CD4-positive, alpha-beta T cell treated with Interferon alpha-2 for 1 hour (primary cell): Measurements from ENCODE around the gene ZBTB20.

Experiments
- DNase-seq, 2 donors: peaks; one replicate each; pipeline ENCODE4 v3.0.0-alpha.2; 2020 to 2022

Gene ZBTB20

DNA sequence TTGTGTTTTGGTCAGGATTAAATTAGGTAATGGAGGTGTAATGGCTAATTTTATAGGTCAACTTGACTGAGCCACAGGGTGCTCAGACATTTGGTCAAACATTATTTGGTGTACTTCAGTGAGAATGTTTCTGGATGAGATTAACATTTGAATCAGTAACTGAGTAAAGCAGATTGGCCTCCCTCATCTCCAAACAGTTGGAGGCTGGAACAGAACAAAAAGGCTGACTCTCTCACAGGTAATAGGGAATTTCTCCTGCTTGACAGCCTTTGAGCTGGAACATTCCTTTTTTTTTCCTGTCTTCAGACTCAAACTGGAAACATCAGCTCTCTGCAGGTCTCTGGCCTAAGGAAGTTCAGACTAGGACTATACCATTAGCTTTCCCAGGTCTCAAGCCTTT lies 280.7 kb downstream of the ZBTB20 start:
- no peak for DNase-seq

DNA sequence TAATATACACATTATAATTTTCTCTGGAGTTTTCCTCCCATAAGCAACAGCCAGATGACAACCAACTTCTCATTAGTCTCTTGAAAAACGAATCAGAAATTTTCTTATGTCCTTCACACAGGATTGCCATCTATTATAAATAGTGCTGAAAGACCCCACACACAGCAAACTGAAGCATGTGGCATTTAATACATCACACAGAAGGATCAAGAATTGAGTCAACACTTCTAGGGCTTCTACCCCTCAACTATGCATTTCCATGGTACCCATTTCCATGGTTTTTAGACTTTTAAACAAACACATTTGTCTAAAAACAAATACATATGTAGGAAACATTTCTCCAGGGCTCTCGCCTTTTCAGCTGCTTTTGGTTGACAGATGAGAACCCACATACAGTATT lies 282.1 kb downstream of the ZBTB20 start:
- DNase-seq: no peak

DNA sequence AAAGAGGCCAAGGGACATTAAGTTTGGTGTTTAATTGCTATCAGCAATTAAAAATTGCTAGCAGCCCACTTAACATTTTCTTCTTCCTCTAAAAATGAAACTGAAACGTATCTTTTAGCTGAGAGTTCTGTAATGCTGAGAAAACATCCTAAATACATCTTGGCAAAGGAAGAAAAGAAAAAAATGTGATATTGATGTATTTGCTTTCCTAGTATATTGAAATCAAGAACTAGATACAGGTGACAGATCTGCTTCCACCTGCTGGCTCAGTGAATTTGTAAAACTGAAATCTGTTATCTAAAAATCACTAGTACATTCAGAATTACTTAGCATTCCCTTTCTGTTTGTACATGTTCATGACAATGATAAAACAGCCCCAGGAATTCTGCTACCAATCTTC lies 283.2 kb downstream of the ZBTB20 start:
- peak in 1 of 2 donors; percentile 15 for DNase-seq

DNA sequence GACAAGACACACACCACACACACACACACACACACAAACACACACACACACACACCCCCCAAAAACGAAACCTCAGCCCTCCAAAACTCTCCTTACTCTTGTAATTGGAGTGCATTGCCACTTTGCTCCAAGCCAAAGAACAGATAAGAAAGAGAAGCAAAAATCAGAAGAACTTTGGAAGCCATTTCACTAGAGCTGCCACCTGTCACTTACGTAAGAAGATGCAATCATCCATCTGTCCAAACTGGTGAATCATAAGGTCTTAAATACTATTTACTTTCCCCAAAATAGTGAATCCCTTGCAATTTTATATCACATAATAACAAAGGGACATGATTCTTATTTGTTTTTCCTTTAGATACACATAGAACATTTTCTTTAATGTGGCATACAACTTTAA lies 285.4 kb downstream of the ZBTB20 start:
- no peak for DNase-seq

DNA sequence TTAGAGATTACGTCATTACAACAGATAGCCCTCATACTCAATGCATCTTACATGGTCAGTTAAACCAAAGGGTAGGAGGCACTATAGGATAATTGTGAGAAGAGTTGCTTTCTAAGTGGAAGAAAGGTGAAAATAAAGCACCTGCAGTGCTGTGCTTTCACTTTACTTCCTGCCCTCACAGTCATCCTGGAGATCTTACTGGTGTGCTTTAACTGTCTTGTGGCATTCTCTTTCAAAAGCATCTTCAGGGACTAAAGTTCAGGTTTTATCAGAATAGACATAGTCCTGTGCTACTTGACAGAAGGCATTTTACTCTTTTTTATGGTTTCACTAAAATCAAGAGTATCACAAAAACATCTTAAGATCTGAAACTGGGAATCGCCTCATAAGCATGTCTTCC lies 286.6 kb downstream of the ZBTB20 start:
- DNase-seq: no peak

DNA sequence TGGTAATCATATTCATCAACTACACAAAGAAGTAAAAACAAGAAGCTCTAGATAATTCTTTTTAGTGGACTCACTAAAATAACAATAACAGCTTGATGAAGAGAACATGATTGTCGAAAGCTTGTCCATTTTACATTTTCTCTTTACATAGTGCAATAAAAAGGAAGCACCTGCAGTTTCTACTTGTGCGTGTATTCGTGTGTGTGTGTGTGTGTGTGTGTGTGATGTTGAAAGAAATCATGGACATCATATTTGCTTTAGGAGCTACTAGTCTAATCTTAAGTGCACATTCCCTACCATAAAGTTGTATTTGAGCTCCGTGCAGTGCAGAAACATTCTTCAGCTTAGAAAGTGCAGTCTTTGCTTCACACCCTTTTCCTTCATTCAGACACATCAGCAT lies 288.8 kb downstream of the ZBTB20 start:
- DNase-seq: no peak

DNA sequence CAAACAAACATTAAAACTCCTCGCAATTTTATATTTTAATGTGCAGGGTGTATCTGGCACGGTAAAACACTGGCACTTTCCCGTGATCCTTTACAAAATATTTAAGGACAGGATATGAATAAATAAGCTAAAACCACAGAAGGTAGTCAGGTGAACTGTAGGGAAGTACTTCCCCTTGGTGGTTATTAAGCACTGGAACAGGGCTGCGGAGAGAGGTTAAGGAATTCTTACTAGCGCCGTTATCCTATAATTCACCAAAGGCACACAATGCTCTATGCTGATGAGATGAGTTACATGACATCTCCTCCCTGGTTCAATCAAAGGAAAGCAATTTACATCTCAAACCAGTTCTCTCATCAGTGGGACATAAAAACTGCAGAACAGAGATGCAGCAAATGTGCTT lies 289.8 kb downstream of the ZBTB20 start:
- no peak for DNase-seq

DNA sequence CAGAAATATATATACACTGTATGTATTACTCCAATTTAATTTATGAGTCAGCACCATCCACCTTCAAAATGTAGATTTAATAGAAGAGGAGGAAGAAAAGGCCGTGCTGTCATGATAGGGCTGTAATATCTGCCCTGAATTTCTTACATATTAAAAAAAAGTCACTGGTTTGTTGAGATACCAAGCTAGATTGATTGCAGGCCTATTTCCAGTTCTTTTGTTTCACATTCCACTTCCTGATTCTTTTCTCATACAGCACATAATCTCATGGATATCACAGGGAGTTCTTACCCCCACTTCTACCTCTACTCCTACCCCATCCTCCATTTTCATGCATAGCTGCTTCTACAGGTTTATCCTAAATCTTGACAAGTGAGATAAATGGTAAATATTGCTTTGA lies 290.3 kb downstream of the ZBTB20 start:
- no peak for DNase-seq

DNA sequence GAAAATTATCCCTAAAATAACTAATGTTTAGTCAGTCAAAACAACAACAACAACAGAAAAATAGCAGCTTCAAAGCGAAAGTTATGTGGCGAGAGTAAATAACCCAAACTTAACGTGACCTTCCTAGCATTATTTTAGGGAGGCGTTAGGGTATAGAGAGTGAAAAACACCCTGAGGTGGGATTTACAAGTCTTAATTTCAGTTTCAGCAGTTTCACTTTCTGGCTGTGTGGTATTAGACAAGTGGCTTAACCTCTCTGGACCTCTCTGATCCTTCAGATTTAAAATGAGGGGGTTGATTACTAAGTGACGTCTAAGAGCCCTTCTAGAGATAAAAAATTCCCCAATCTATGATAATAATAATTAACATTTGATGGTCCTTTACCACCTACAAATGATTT lies 291.2 kb downstream of the ZBTB20 start:
- no peak for DNase-seq

DNA sequence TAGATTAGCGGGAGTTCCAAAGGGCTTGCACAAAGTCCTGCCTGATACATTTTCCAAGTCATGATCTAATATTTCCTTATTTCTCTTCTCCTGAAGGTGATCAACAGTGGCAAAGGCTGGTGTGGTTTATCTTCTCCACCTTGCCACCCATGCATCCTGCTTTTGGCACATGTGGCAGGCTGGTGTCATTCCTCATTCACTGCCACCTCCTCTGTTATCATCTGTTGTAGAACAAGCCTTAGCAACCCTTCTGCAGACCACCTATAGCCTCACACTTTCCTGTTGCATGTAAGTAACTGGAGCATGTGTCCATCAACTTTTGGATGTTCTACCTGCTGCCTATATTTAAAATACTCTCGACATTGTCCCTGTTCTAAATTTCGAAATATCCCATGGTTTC lies 294.1 kb downstream of the ZBTB20 start:
- DNase-seq: no peak

DNA sequence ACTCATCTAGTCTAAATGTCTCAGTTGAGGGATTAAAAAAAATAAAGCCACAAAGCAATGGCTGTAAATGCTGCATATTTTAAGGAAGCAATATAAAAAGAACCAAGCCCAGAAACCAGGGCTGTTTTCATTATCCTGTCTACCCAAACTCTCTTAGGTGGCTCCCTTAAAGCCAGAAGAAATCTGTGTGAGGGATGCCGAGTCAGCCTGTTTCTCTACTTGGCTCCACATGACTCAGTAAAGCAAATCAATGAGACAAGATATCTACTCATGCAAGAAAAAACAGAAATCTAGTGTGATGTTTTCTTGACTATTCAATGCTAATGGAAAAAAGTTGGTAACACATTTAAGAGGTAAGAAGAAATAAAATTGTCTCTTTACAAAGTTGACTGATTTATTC lies 296.2 kb downstream of the ZBTB20 start:
- DNase-seq: no peak

DNA sequence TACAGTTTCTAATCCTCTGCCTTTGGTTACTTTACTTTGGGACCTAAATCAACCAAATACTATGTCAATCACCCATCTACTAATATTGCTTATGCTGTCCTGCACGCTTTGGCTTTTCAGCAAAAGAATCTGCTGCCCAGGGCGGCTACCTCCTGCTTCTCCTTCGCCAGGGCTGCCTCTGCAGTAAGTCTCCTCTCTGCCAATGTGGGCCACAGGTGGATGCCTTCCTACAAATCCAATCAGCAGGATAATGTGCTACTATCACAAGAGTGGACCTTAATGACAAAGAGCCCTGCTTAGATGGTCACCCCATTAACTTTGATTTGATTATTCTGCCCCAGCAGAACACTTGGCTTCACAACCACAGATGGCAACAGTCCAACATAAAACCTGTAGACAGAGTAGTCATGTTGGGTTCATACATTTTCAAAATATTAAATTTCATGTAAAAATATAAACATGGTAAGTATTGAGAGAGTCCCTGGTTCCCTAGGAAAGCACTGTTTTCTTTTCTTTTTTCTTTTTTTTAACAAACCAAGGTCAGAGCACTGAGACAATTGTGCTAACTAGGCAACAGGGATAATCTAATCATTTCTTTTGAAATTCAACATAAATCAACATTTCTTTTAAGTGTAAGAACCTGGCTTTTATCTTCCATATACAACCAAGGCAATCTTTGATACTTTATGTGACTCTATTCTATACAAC lies 298.3 kb downstream of the ZBTB20 start:
- DNase-seq: no peak

DNA sequence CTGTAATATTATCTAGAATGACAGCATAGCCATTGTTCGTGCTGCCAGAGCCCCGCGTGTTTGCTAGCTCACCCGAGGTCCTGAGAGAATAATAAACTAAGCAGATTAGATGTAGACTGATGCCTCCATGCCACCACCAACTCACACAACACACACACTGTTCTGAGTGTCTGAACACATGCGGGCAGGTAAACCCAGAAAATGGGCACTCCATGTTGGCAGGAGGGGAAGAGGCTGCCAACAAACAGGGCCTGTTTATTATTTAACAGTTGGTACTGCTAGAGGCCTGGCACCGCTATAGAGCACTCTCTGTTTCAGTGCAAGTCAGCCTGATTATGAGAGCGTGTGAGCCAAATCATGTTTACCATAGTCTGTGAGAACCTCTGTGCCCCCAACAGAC lies 299.0 kb downstream of the ZBTB20 start:
- no peak for DNase-seq

DNA sequence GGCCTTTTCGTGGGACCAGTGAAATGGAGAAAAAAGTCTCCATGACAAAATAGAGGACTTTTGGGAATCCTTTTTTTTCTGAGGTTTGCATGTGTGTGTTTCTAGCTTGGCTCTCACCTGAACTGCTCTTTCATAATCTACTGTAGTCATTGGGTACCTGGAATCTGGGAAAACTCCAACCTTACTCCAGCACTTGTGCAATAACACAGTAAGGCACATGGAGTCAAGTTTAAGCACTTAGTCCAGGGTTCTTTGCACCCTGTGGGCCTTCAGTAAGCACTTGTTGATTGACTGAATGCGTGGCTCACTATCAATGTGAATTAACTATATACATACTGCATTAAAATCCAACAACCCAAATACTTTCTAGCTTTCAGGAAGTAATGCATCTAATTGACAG lies 299.5 kb downstream of the ZBTB20 start:
- DNase-seq: no peak

DNA sequence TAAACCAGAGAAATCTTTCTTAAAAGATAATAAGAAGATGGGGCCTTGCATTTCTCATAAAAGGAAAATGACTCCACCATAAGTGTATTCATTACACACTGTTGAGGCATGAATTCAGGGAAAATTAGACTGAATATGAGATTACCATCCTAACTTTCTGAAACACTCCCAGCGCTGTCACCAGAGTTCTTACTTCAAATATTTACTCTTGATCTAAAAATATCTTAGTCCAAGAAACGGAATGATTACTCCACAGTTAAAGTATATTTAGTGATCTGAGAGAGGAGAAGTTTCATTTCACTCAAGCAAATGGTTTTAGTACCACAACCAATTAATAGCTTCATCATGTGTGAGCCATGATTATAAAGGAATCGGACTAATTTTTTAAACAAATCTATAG lies 300.3 kb downstream of the ZBTB20 start:
- no peak for DNase-seq

DNA sequence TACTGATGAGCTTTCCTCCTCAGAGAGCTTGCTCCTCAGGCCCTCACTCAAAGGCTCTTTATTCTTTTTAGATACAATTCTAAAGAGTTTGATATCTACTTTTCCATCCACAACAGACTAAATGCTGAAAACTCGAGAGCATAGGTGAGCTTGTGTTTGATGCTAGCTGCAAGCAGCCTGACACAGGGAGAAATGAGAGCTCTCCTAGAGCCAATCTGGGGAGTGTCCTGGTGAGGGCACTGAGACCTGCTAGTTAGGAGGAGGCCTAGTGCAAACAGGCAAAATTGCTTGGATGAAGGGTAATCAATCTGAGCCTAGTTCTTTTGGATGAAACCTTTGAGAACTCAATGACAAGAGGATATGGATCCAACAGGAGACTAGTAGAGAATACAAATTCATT lies 300.8 kb downstream of the ZBTB20 start:
- DNase-seq: no peak

DNA sequence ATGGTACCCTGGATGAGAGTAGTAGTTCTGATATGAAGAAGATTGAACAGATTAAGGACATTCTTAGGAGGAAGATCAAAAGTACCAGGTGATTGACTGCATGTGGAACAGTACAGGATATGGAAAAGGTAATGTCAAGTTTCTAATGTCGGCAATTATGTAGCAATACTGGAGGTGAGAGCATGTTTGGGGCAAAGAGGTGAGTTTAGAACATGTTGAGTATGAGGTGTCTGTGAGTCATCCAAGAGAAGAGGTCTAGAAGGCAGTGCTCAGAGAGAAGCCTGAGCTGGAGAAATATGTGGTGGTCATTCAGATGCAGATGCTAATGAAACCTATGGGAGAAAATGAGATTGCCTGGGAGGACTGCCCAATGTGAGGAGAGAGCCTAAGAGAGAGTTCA lies 305.6 kb downstream of the ZBTB20 start:
- no peak for DNase-seq

DNA sequence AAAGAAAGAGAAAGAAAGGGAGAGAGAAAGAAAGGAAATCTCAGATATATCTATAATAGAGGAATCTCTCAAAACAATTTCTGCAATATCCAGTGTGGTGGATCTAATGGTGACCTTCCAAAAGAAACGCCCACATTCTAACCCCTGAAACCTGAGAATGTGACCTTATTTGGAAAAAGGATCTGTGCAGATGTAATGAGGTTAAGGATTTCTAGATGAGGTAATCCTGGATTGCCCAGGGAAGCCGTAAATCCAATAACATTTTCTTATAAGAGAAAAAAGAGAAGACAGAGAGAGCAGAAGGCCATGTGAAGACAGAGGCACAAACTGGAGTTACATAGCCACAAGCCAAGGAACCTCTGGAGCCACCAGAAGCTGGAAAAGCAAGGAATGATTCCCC lies 307.6 kb downstream of the ZBTB20 start:
- no peak for DNase-seq

DNA sequence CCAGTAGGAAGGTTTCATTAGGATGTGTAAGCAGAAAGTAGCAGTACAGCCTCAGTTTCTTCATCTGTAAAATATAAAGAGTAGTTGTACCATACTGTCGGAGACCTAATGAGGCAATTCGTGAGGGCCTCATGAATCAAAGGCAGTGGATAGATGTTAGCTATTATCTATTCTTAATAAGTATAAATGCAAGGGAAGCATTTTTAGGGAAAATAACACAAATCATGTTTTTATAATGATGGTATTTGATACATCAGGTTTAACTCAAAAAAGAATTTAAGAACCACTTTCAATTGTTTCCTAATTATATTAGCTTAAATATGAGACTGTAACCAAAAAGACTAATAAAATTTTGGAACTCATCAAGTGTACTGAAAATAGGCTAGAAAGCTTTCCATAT lies 309.1 kb downstream of the ZBTB20 start:
- DNase-seq: no peak

DNA sequence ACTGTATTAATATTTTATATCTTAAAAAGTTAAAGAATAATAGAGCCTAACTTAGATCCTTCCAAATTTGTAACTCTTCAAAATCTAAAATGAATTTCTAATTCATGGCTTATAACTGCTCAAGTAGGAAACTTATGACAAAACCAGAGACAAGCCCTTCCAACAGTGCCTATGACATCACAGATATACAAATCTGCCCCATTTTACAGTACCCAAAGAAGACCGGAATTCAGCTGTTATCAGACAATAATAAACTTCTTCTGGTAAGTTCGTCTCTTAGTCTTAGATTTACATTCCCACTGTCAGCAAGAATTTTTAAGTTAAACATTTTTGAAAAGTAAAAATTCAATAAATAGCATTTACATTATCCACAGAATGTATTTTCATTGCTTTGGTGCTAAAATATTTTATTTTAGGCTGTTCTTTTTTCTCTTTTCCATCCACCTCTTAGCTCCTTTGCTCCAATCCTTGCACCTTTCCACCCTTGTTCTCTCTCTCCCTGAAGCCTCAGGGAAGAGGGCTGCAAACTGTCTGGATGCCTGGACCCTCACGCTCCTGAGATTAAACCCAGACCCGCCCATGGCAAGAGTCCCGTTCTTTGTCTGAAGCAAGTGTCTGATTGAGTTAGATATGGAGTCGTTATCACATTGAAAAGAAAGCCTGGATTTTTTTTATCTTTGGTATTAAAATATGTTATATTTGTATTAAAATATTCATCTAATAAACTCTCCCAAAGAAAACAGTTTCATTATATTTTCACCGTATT lies 312.7 kb downstream of the ZBTB20 start:
- DNase-seq: no peak

DNA sequence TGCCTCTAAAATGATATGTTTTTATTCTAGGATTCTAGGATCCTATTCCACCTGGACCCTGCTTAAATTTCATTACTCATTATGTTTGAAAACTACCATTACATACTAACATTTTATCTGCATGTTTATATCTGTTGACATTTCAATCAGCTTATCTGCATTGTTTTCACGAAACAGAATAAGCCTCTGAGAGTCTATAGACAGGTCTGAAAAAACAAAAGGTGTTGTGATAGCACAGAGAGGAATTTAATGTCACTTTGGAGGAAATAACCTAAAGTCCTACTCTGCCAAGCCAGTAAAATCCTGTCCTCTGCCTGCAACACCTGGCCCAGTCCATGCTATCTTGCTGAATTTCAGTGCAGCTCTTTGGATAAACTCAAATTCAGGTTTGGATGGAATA lies 315.2 kb downstream of the ZBTB20 start:
- DNase-seq: no peak

DNA sequence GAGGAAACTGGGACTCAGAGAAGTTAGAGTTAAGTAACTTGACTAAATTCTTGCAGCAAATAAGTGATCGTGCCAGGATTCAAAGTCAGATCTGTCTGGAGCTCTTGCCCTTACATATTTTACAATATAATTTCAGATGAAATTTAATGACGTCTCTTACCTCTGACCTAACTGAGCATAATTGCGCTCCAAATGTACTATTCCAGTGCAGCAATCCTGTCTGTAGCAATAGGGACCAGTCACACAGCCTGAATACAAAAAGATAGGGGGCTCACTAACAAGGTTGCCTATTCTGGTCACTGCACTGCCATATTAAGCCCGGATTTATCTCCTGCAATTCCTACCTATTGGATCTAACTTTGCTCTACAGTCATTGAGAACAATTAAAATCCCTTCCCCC lies 316.4 kb downstream of the ZBTB20 start:
- DNase-seq: no peak

DNA sequence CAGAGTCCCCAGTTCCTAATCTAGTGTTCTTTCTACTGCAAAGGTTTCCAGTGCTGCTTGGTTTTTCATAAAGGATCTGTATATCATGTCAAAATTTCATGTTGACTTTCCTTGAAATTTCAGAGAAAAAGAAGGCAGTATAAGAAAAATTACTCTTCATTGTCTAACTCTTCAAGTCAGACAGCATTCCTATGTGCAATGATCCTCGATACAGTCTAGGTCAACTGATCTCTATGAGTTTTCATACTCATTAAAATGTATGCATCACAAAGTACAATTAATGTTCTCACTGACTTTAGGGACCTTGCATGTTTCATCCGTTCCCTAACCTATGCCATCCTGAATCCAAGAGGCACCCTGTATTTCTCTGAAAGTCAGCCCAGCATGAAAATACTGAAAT lies 317.3 kb downstream of the ZBTB20 start:
- no peak for DNase-seq

DNA sequence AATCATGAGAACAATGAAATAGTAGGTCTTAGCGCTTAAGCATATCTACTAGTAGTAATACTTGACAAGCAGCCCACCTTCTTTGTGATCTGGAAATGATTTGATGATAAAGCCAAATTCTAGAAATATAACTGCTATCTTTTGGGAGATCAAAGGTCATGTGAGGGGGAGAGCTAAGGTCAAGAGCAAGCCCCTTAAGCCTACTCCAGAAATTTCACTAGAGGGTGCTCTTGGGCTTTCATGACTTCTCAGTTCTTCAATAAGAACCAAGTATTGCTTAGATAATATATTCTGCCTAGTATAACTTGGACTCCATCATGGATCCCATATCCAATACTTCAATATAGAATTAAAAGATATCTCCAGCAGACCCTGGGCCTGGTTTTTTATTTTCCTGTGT lies 319.6 kb downstream of the ZBTB20 start:
- peak in 1 of 2 donors; percentile 31 for DNase-seq

DNA sequence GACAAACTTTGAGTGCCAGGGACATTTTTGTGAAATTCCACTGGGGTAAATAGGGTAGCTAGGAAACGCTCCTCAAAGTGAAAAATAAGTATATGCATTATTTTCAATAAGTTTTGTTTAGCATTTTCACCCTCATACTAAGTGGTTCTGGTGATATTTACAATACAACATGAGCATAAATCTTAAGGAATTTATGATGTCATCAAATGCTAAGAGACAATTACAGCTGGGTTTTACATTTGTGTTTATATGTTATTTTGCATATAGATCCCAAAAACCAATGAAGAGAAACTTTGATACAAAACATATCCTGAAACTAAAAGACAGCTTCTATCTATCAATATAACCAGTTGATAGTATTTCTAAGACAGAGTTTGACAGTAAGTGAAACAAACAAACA lies 323.1 kb downstream of the ZBTB20 start:
- DNase-seq: no peak
